Neural cell (in vitro differentiated cells): ENCODE data around the gene UNC45A.

Source experiments
- EP300 ChIP-seq: fragments of 450-650 bp; conservative IDR thresholded peaks from 2 replicates; pipeline ENCODE4 v1.6.1; 2014; ENCODE audit warnings: antibody characterized with exemption, mild to moderate bottlenecking, moderate library complexity; ENCODE audit not compliant: poor library complexity, severe bottlenecking
- RAD21 ChIP-seq: fragments of 450-650 bp; conservative IDR thresholded peaks from 2 replicates; pipeline ENCODE4 v1.6.1; 2014; ENCODE audit warnings: antibody characterized with exemption, mild to moderate bottlenecking, moderate library complexity
- TF ChIP-seq, protein P1 (sequence below): fragments of 450-650 bp; IDR thresholded peaks from 2 replicates; pipeline ENCODE4 v1.5.1; 2014; ENCODE audit warnings: antibody characterized with exemption, mild to moderate bottlenecking, moderate library complexity; ENCODE audit not compliant: poor library complexity, severe bottlenecking

DNA sequence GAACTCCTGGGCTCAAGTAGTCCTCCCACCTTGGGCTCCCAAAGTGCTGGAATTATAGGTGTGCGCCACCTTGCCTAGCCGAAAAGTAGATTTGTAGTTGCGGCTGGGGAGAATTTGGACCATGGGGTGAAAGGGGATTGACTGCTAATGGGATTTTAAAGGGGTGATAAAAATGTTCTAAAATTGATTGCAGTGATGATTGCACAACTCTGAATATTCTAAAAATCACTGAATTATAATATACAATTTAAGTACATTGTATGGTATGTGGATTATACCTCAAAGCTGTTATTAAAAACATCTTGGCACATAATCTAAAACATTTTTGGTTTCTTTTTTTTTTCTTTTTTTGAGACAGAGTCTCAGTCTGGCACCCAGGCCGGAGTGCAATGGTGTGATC is 55.4 kb downstream of the UNC45A start:
- TF ChIP-seq, protein P1, sequence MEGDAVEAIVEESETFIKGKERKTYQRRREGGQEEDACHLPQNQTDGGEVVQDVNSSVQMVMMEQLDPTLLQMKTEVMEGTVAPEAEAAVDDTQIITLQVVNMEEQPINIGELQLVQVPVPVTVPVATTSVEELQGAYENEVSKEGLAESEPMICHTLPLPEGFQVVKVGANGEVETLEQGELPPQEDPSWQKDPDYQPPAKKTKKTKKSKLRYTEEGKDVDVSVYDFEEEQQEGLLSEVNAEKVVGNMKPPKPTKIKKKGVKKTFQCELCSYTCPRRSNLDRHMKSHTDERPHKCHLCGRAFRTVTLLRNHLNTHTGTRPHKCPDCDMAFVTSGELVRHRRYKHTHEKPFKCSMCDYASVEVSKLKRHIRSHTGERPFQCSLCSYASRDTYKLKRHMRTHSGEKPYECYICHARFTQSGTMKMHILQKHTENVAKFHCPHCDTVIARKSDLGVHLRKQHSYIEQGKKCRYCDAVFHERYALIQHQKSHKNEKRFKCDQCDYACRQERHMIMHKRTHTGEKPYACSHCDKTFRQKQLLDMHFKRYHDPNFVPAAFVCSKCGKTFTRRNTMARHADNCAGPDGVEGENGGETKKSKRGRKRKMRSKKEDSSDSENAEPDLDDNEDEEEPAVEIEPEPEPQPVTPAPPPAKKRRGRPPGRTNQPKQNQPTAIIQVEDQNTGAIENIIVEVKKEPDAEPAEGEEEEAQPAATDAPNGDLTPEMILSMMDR, result no peak
- TF ChIP-seq RAD21 (no peak), EP300 (no peak)
